Natural killer cell (primary cell): Measurements from ENCODE around the gene RHOF. TPM values are rescaled to one million over a fixed set of nuclear protein-coding genes. Genes with fewer than 3 reads are reported as not detected.

Source experiments
- ATAC-seq, 3 donors: fragments of 150-1000 bp in 2 of 3; fragments of 200-7000 bp in 1 of 3; cut with Tn5 transposase; 1 replicate in 1 of 3; 2 replicates in 2 of 3; pipeline ENCODE4 v1.10.0; 2021; ENCODE audit warnings: mild to moderate bottlenecking in 2 of 3, moderate library complexity in 2 of 3
- DNase-seq, 2 donors: peaks; one replicate each; pipeline versions ENCODE4 v3.0.0 to v3.0.0-alpha.2; 2013 to 2021; ENCODE audit warnings: mixed read lengths in 1 of 2
- H3K27ac ChIP-seq: one replicate; pipeline ENCODE4 v1.5.1; 2013; ENCODE audit warnings: mild to moderate bottlenecking, low read length
- H3K27me3 ChIP-seq: one replicate; pipeline ENCODE4 v1.6.1; 2013; ENCODE audit warnings: low read length; ENCODE audit not compliant: control insufficient read depth, insufficient read depth
- H3K36me3 ChIP-seq: one replicate; pipeline ENCODE4 v1.6.1; 2013; ENCODE audit warnings: low read length; ENCODE audit not compliant: control insufficient read depth, insufficient read depth
- H3K4me1 ChIP-seq: one replicate; pipeline ENCODE4 v1.6.1; 2013; ENCODE audit warnings: low read length; ENCODE audit not compliant: control insufficient read depth, insufficient read depth
- H3K4me3 ChIP-seq: one replicate; pipeline ENCODE4 v1.5.1; 2013; ENCODE audit warnings: low read length
- H3K9me3 ChIP-seq: one replicate; pipeline ENCODE4 v1.6.1; 2013; ENCODE audit warnings: low read length; ENCODE audit not compliant: control insufficient read depth, insufficient read depth
- H3K27ac Mint-ChIP-seq, 2 donors: one replicate each; pipeline ENCODE4 v1.8.0; 2022; ENCODE audit warnings: mild to moderate bottlenecking in 2 of 2, mixed read lengths in 2 of 2, moderate library complexity in 1 of 2
- H3K27me3 Mint-ChIP-seq, 2 donors: one replicate each; pipeline ENCODE4 v1.8.0; 2022; ENCODE audit warnings: low read depth in 2 of 2, mixed read lengths in 2 of 2
- H3K36me3 Mint-ChIP-seq: one replicate; pipeline ENCODE4 v1.8.0; 2022; ENCODE audit warnings: mixed read lengths
- H3K4me1 Mint-ChIP-seq, 2 donors: one replicate each; pipeline ENCODE4 v1.8.0; 2022; ENCODE audit warnings: mixed read lengths in 2 of 2
- H3K4me3 Mint-ChIP-seq: one replicate; pipeline ENCODE4 v1.8.0; 2022; ENCODE audit warnings: mild to moderate bottlenecking, moderate library complexity, mixed read lengths
- H3K9me3 Mint-ChIP-seq, 2 donors: one replicate each; pipeline ENCODE4 v1.8.0; 2022; ENCODE audit warnings: mixed read lengths in 2 of 2
- WGBS: methylation state at CpG from one replicate; pipeline ENCODE4 v1.1.7; 2013; ENCODE audit warnings: missing lambda C conversion rate; ENCODE audit not compliant: insufficient coverage; 5-methylcytosine and 5-hydroxymethylcytosine counted together
- intact Hi-C: fragments of 100-400 bp; cut with micrococcal nuclease; formaldehyde crosslinking; loops from one replicate; pipeline ENCODE4 v1.14.2; 2022
- total RNA-seq, 4 donors: library from RNA; stranded (reverse); fragments of 120-200 nt in 1 of 4; gene quantifications; one replicate each; pipeline versions ENCODE4 v1.2.3 to v1.2.4, GENCODE V29; 2013 to 2022
- TF ChIP-seq, protein P1 (sequence below): fragments of 200-600 bp; IDR thresholded peaks from one replicate; pipeline ENCODE4 v1.8.0; 2022; ENCODE audit warnings: antibody characterized with exemption

Gene RHOF
- total RNA-seq, 3 donors from 2014 or later (not counting 1 experiment from before 2014, with no cell fraction given), result 146 to 201 (median 177) TPM

DNA sequence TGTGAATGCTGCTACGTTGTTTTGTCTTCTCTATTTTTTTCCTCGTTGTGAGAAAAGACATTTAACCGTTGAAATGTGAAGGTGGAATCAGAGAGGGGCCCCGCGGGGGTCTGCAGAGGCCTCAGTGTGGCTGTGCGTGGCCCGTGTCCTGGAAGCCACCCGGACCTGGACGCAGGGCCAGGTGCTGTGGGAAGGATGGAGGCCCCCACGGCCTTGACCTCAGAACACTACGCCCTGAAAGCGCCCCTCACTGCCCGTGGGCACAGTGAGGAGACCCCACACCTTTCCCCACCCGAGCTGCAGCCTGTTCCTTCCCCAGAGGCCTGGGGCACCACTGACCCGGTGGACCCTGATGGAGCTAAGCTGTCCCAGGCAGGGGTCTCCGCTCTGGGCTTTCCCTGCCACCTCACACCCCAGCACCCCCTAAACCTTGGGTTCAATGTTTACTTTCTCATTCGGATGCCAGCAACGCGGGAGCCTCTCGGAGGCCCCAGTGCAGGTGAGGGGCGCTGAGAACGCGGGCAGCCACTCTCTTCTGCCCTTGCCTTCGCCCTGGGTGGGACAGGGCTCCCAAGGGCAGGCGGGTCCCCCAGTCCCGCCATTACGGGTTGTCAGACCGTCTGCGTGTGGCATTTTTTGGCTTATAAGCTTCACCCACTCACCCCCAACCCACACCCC, 37.2 kb upstream of the RHOF start:
- TF ChIP-seq, protein P1, sequence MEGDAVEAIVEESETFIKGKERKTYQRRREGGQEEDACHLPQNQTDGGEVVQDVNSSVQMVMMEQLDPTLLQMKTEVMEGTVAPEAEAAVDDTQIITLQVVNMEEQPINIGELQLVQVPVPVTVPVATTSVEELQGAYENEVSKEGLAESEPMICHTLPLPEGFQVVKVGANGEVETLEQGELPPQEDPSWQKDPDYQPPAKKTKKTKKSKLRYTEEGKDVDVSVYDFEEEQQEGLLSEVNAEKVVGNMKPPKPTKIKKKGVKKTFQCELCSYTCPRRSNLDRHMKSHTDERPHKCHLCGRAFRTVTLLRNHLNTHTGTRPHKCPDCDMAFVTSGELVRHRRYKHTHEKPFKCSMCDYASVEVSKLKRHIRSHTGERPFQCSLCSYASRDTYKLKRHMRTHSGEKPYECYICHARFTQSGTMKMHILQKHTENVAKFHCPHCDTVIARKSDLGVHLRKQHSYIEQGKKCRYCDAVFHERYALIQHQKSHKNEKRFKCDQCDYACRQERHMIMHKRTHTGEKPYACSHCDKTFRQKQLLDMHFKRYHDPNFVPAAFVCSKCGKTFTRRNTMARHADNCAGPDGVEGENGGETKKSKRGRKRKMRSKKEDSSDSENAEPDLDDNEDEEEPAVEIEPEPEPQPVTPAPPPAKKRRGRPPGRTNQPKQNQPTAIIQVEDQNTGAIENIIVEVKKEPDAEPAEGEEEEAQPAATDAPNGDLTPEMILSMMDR, result no peak
- no peaks in the 10 kb centered on the region for H3K4me1 ChIP-seq
- H3K27me3 ChIP-seq, result no peaks in the 10 kb centered on the region
- H3K4me3 ChIP-seq, result no peak overlapping the region
- Mint-ChIP-seq H3K4me3 (no peak overlapping the region), H3K4me1 (peaks cover 13 to 28% of the 10 kb centered on the region in 2 donors), H3K27me3 (no peaks in the 10 kb centered on the region), H3K36me3 (peaks cover 8% of the 10 kb centered on the region), H3K27ac (peak overlapping the region in 1 of 2 donors; percentile 51), H3K9me3 (no peaks in the 10 kb centered on the region)
- WGBS, result 95% methylated on average over 29 of the region's 29 CpGs
- ATAC-seq (no peak), DNase-seq (no peak)
- no peaks in the 10 kb centered on the region for H3K9me3 ChIP-seq
- H3K27ac ChIP-seq, result no peak overlapping the region
- peaks cover 53% of the 10 kb centered on the region for H3K36me3 ChIP-seq
- intact Hi-C loops, result no loop called here

DNA sequence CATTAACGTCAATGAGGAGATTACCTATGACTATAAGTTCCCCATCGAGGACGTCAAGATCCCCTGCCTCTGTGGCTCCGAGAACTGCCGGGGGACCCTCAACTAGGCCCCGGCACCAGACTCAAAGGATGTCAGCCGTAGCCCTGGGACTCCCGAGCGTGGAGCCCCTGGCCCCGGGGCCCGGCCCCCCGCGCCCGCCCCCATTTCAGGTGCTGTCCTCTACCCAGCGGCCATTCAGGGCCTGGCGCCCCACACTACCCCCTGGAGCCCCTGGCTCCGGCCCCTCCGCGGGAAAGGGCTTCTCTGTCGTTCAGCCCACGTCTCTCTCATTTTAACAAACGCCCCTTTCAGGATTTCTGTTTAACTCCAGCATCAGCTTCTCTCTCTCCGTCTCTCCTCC, 36.6 kb upstream of the RHOF start:
- intact Hi-C loops, result no loop called here
- H3K4me1 Mint-ChIP-seq, result peaks cover 13 to 28% of the 10 kb centered on the region in 2 donors
- no peaks in the 10 kb centered on the region for H3K9me3 Mint-ChIP-seq
- peak overlapping the region in 1 of 2 donors; percentile 51 for H3K27ac Mint-ChIP-seq
- Histone ChIP-seq H3K4me1 (no peaks in the 10 kb centered on the region), H3K9me3 (no peaks in the 10 kb centered on the region), H3K4me3 (no peak overlapping the region), H3K27ac (no peak overlapping the region), H3K36me3 (peaks cover 53% of the 10 kb centered on the region), H3K27me3 (no peaks in the 10 kb centered on the region)
- ATAC-seq, result no peak
- no peak overlapping the region for H3K4me3 Mint-ChIP-seq
- no peaks in the 10 kb centered on the region for H3K27me3 Mint-ChIP-seq
- H3K36me3 Mint-ChIP-seq, result peaks cover 8% of the 10 kb centered on the region
- WGBS, result 97% methylated on average over 23 of the region's 23 CpGs
- TF ChIP-seq, protein P1, result no peak
- no peak for DNase-seq

DNA sequence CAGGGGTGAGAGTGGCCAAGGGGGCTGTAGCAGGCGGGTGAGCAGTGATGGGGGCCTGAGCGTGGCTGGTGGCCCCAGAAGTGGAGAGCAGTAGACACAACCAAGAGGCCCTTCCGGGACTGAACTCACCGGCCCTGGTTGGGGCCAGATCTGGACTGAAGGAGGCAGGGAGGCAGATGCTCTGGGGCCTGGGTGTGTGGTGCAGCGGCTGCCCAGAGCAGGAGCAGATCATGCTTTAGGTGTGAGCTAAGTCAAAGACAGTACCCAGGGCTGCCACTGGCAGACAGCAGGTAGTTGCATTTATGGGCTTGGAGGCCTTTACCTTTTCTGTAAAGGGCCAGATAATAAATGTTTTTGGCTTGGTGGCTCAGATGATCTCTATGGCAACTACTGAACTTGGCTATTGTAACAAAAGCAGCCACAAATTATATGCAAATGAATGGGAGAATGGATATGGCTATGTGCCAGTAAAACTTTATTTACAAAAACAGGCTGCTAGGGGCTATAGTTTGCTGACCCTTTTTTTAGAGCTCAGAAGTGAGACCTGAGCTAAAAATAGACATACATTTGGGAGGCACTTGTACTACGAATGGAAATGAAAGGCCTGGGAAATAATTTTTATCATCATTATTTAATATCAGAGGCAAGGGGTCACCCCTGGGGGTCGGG, 35.9 kb upstream of the RHOF start:
- Histone ChIP-seq H3K36me3 (peaks cover 53% of the 10 kb centered on the region), H3K4me1 (no peaks in the 10 kb centered on the region), H3K27me3 (no peaks in the 10 kb centered on the region), H3K27ac (no peak overlapping the region), H3K4me3 (no peak overlapping the region), H3K9me3 (no peaks in the 10 kb centered on the region)
- Mint-ChIP-seq H3K4me3 (no peak overlapping the region), H3K27me3 (no peaks in the 10 kb centered on the region), H3K27ac (peak overlapping the region in 1 of 2 donors; percentile 60), H3K9me3 (no peaks in the 10 kb centered on the region), H3K4me1 (peaks cover 13 to 28% of the 10 kb centered on the region in 2 donors), H3K36me3 (peaks cover 8% of the 10 kb centered on the region)
- ATAC-seq (no peak), DNase-seq (no peak)
- TF ChIP-seq, protein P1, result no peak
- 98% methylated on average over 6 of the region's 7 CpGs for WGBS
- intact Hi-C loops, result no loop called here
